IPS-18c (cell line): ENCODE measurements around the gene CRKL.

Source experiments
- H3K4me3 ChIP-seq: 2 replicates; pipeline ENCODE4 v1.7.0; 2013; ENCODE audit warnings: low read depth, mild to moderate bottlenecking, low read length, moderate library complexity; ENCODE audit not compliant: insufficient read depth
- H3K9me3 ChIP-seq: one replicate; pipeline ENCODE4 v1.6.1; 2013; ENCODE audit warnings: mild to moderate bottlenecking, low read length, moderate library complexity; ENCODE audit not compliant: control insufficient read depth, insufficient read depth

CRKL gene

DNA sequence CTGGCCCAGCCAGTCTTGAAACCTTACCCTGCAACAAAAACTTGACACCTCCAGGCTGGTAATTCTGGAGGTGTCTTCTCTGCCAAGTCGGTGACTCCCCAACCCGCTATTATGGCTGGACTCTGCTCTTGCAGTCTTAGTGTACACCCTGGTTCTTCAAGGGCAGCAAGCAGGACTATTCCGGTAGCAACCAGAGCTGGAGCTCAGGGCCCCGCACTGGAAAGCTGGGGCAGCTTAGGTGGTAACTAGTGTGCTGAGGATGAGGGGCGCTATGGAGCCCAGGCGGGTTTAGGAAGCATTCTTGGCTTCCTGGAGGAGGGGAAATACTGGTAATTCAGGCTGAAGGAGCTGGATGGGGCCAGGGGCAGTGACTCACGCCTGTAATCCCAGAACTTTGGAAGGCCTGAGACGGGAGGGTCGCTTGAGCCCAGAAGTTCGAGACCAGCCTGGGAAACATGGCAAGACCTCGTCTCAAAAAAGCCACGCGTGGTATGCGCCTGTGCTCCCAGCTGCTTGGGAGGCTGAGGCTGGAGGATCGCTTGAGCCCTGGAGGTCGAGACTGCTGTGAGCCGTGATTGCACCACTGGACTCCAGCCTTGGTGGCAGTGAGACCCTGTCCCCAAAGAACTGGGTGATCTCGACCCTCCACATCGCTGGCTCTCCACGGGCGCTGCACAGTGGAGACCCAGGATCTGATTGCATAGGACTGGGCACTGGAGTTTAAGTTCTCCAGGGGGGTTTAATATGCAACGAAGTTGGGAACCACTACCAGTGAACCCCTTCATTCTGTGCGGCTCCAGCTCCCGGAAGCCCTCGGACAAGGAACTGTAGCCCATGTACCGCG lies 39.3 kb downstream of the CRKL start:
- peak overlapping the region; percentile 73 for H3K4me3 ChIP-seq
- no peaks in the 10 kb centered on the region for H3K9me3 ChIP-seq

DNA sequence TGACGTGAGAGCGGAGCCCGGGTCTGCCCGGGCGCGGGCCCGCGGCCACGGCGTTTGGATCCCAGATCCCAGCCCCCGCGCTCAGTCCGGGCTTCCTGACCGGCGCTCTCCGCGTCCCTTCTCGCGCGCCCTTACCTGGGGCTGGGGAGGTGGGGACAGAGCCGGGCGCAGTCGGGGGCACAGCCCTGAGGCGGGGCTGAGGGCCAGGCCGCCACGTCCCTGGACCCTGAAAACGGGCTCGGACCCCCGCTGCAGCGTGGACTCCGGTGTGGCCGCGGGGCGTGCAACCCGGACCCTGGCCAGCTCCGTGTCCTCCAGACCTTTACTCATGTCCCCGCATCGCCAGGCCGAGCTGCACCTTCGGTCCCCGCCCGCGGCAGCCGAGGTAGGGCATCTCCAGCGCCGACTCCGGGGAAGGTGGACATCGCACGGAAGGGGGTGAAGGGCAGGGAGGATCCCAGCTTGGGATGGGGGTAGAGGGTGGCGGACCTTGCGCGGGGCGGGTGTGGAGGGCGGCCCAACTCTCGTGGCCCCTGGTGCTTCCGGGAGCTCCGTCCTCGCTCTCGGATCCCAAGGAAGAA lies 40.0 kb downstream of the CRKL start:
- Histone ChIP-seq H3K9me3 (no peaks in the 10 kb centered on the region), H3K4me3 (peak overlapping the region; percentile 73)

DNA sequence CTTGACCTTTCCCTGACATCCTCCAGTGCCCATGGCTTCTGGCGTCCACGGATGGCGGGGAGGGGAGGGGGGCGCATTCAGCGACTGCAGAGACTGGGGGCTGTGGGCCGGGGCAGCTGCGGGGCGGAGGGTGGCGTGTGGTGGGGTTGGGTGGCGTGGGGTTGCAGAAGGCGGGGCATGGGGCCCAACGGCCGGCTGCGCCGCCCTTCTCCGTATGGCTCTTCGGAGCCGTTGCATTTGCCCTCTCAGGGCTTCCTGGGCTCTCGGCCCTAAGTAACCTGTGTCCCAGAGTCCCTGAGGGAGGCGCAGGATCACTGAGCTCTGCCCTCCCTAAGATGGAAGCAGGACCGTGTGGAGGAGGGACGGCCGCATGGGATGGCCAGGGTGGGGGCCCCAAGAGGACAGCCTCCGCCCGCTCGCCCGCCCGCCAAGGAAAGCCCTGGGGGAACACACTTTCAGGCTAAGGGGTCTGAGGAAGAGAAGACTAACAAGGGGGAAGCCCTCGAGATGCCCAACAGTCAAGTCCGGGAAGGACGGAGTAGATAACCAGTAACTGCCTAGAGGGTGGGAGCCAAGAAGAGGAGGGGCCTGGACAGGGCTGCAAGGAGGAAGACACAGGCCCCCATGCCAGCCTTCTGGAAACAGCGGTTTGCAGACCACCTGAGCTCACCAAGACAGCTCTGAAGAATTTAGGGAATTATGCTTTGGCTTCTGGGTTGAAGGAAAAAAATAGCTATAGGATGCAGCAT lies 40.6 kb downstream of the CRKL start:
- no peaks in the 10 kb centered on the region for H3K9me3 ChIP-seq
- H3K4me3 ChIP-seq, result peak overlapping the region; percentile 73

DNA sequence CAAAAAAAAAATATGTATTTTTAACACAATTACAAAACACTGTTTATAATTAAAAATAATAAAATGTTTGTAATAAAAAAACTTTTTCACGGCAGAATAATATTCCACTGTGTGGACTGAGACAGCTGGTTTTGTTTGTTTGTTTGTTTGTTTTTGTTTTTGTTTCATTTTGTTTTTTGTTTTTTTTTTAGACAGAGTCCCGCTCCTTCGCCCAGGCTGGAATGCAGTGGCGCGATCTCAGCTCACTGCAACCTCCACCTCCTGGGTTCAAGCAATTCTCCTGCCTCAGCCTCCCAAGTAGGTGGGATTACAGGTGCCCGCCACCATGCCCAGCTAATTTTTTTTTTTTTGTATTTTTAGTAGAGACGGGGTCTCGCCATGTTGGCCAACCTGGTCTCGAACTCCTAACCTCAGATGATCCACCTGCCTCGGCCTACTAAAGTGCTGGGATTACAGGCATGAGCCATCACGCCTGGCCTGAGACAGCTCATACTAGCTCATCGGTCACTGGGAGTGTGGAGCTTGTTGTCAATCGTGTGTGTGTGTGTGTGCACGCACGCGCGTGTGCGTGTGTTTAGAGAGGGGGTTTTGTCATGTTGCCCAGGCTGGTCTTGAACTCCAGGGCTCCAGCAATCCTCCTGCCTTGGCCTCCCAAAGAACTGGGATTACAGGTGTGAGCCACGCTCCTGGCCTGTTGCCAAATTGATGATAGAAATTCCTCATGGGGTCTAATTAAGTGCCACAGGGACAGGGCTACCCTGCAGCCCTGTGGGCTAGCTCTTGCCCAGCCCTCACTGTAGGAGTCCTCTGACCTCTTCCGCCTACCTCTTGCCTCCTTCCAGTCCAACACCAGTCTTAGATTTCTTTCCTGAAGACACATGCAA lies 42.6 kb downstream of the CRKL start:
- no peak overlapping the region for H3K4me3 ChIP-seq
- no peaks in the 10 kb centered on the region for H3K9me3 ChIP-seq

DNA sequence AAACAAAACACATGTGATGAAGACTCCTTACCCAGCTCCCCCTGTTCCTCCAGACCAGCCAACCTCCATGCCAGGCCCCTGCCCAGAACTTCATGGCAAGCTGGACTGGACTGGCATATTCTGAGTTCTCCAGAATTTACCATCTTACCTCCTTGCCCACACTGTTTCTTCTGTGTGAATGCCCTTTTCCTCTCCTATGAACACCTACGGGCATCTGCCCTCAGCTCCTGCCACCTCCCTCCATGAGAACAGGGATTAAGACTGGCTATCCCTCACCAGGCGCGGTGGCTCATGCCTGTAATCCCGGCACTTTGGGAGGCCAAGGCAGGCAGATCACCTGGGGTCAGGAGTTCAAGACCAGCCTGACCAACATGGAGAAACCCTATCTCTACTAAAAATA lies 43.4 kb downstream of the CRKL start:
- Histone ChIP-seq H3K9me3 (no peaks in the 10 kb centered on the region), H3K4me3 (no peak overlapping the region)

DNA sequence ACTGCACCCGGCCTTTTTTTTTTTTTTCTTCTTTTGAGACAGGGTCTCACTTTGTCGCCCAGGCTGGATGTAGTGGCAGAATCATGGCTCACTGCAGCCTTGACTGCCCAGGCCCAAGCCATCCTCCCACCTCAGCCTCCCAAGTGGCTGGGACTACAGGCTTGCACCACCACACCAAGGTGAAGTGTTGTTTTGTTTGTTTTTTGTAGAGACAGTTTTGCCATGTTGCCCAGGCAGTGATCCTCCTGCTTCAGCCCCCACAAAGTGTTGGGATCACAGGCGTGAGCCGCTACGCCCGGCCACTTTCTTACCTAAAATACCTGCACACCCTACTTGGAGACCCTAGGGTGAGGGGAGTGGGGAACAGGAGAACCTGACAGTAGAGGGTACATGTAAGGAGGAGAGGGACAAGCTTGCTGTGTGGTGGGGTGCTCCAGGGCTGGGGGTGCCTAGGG lies 45.3 kb downstream of the CRKL start:
- Histone ChIP-seq H3K9me3 (no peaks in the 10 kb centered on the region), H3K4me3 (no peak overlapping the region)

DNA sequence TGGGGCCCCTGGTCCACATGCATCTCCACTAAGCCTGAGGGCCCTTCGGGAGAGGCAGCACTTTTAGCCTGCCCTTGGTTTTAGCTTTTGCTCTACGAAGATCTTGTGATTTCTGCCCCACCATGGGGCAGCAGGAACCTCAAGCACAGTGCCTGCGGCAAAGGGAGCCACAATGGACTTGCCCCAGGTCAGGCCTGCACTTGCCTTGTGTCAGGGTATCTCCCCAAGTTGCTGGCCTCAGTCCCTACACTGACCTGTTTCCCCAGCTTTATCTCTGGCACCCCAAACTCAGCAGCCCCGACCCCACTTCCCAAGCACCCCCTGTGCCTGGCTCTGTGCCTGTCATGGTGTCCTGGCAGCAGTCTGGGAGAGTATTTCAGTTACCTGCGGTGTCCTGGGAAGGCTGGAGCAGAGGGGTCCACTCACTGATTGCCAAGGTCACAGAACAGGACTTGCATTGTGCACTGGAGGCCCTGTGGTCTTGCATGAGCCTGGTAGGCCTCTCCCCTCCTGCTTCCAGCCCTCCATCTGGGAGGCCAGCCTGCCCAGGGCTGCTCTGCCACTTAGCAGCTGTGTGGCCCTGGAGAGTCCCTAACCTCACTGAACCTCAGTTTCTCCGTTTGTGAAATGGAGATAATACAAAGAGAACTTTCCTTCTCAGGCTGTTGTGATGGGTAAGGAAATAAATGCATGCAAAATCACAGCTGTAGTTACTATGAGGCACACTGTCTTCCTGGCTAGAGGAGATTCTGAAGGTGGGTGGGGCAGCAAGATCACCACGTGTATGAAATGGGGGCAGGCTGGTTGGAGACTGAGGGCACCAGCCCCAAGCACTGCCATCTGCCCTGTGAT lies 46.2 kb downstream of the CRKL start:
- Histone ChIP-seq H3K9me3 (no peaks in the 10 kb centered on the region), H3K4me3 (no peak overlapping the region)

DNA sequence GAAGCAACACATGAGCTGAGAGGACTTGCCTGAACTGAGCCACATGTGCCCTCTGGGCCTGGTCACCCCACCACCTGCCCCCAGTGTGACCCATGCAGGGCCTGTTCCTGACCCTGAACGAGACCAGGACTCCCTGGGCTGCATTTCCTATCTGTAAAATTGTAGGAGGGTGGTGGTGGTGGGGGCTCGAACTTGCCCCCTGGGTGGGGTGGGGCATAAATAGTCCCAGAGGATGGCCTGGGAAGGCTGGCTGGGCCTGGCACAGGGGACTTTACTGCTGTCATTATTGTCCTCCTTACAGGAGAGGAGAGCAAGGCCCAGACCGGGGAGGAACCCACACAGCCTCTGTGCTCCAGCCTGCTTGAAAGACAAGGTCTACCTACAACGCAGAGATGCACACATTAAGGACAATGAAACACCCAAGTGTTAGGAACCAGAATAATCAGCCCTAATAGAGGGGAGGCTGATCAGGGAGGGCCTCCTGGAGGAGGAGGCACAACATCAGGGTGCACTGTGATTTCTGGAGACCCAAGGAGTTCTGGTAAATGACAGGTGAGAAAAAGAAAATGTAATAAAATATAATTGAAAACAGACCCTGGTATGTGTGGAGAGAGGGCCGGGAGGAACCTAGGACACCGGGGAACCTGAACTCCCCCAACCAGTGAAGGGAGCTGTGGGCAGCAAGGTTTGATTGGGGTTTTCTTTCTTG lies 47.0 kb downstream of the CRKL start:
- H3K9me3 ChIP-seq, result no peaks in the 10 kb centered on the region
- H3K4me3 ChIP-seq, result peak overlapping the region; percentile 38

DNA sequence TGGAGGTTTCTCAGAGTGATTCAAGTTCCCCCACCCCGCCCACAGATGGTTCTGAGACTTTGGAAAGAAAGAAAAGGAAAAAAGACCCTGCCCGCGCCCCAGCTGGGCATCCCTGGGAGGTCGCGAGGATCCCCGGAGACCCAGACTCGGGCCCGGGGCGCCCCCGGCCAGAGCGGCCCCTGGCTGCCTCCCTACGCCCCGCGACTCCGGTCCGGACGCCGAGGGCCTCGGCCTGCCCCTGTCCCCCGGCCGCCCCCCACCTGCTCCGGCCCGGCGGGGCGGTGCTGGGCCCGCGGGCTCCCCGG lies 47.5 kb downstream of the CRKL start:
- peak overlapping the region; percentile 38 for H3K4me3 ChIP-seq

DNA sequence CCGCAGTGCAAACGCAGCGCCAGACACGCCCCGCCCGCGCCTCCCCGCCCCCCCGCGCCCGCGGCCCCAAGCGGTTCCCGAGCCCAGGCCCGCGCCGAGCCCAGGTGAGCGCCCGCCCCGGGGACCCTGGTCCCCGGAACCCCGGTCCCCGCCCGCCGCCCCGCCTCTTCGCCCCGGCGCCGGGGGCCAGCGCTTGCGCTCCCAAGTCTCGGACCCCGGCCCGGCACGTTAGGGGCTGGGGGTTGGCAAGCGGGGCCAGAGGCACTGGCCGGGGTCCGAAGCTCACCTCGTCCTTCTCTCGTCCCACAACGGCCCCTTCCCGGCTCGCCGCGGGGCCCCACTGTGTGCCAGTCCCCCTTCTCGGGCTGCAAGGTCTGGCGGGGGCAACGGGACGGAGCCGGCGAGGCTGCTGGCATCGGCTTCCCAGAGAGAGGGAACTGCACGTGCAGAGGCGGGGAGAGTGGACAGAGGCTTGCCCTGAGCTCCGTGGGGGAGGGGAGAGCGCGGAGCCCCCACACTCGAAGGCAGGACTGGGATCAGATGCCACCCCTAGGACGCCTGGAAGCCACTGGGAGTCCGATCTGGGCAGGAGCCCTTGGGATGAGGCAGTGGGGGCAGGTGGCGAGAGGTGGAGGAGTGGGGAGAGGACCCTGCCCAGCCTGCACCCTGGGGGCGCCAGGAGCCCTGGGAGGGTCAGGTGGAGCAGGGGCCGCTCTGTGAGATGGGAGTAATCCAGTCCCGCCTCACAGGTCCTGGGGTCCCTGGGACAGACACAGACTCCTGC lies 48.1 kb downstream of the CRKL start:
- Histone ChIP-seq H3K9me3 (no peaks in the 10 kb centered on the region), H3K4me3 (peak overlapping the region; percentile 40)

More for the DNA sequence above, 47.5 kb downstream of the CRKL start:
- no peaks in the 10 kb centered on the region for H3K9me3 ChIP-seq

DNA sequence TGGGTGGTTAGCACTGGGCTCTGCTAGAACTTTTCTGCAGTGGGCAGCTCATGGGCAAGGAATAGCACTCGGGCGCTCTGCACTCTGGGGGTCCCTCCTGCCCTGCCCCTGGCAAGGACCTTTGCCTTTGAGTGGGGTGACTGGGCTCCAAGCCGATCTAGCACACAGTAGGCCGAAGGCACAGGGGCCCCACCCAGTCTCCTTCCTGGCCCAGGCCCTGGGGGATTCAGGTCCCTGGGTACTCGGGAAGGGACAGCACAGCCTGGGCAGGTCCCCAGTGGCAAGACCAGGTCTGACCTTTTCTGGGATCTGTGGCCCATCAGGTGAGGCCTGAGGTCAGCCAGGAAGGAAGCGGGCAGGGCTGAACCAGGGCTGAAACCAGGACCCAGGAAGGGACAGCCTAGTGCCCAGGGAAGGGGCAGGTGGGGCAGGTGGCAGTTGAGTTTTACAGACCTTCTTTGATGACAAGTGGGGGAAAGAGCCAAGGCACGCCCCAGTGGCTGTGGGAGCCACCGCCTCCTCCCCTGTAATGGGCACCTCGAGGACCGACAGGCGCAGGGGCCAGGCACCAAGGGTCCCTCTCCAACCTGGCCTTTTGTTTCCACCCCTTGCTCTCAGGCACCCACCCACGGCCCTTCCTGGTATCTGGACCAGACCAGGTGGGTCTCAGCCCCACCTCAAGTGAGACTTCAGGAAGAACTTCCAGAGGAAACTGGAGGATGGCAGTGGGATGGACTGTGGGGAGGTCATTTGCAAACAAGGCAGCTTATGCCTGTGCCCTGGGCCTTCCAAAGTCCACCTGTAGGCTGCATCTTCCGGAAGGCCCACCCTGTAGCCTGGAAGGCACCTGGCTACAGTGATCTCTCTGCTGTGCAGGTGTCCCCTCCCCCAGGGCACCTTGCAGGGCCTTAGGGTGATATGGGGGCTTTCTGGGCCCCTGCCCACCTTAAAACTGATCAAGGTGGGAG lies 49.0 kb downstream of the CRKL start:
- no peaks in the 10 kb centered on the region for H3K9me3 ChIP-seq

DNA sequence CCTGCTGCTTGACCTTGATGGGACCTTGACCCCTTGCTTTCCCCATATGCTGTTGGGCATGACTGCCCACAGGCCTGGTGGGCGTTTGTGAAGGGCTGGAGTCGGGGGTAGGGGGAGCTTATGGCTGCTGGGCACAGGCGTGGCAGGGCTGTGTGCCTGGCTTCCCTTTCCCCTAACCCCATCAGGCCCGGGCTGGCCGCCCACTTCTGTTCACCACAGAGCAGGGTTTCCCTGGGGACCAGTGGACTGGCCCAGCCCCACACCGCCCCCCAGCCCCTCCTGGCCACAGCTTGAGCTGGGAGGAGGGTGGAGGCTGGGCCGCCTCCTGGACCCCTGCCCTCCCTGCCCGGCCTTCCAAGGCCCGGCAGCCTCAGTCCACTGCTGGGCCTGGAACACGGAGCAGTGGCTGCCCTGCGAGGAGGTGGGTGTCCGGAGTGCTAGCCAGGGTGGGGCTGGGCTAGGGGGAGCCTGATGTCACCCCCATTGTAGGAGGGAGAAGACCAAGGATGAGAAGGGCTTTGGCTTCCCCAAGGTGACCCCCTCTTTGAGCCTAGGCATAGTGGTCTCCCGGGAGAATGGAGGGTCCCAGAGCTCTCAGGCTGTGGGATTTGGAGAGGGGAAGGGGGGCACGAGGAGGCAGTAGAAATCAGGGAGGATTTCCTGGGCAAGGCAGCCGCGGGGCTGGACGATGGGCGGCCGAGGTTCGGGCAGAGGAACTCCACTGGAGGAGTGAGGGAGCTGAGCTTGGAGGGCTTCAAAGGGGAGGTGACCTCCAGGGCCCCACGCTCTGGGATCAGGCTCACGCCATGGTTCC lies 49.9 kb downstream of the CRKL start, which contains the start of gene AIFM3:
Gene AIFM3 (plus strand): TSS at position 373 of the 814 bp plus-strand sequence. CDS start 690 bp downstream, outside the sequence.
- H3K9me3 ChIP-seq, result no peaks in the 10 kb centered on the region
- H3K4me3 ChIP-seq, result 0 out of 2 replicates have a peak within 1 kb of the TSS, but pooled peaks have one; percentile 20

More for the DNA sequence above, 49.0 kb downstream of the CRKL start:
- no peak overlapping the region for H3K4me3 ChIP-seq

DNA sequence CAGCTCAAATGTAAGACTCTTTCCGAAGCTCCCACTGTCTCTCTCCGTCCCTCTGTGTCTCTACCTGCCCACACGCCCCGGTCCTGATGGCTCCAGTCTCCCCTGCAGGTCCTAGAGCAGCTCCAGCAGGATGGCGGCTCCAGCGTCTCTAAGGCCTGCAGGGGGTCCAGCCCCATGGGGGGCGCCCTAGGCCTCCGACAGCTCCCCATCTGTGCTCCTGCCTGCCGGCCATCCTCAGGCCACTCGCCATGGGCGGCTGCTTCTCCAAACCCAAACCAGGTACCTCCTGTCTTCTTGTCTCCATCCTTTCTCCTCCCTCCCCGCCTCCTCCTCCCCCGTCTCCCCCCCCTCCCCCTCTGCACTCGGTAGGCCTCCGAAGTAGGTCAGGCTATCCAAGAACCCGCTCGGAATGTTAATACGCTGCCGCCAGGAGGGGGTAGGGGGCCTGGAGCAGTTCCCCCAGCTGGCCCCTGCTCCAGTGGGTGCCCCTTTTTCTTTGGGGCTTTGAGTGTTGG lies 50.5 kb downstream of the CRKL start:
- Histone ChIP-seq H3K4me3 (0 out of 2 replicates have a peak overlapping the region, but pooled peaks have one; percentile 20), H3K9me3 (no peaks in the 10 kb centered on the region)
